Measurements from ENCODE around the gene ATXN1L.

GRCh38 chr16:71847096-71847495 is 1.3 kb downstream of the ATXN1L start:
- no peak for TF ChIP-seq POLR2A (IDR thresholded peaks at IDR 0.05)
- no peak for TF ChIP-seq CTCF (IDR thresholded peaks at IDR 0.05)
